GM23248 (cell line): ENCODE data around the gene MYCL.

ENCODE experiments used
- EZH2 ChIP-seq: fragments of 200-600 bp; sonication (generic); IDR thresholded peaks from 2 replicates; pipeline ENCODE4 v1.6.1; 2018; ENCODE audit warnings: antibody characterized with exemption, mild to moderate bottlenecking; ENCODE audit not compliant: insufficient read depth, poor library complexity, severe bottlenecking
- EZH2phosphoT487 ChIP-seq: fragments of 200-600 bp; sonication (generic); IDR thresholded peaks from 2 replicates; pipeline ENCODE4 v1.6.1; 2018; ENCODE audit warnings: antibody characterized with exemption, moderate library complexity, mild to moderate bottlenecking, low read depth; ENCODE audit not compliant: insufficient read depth

- TF ChIP-seq EZH2 (no peak), EZH2phosphoT487 (no peak)
These were observed 328 bp downstream of the MYCL start for GRCh38 chr1:39901464-39901713.
